Stomach (tissue), 4 donors: Measurements from ENCODE around the gene LRRC4B.

Experiments used
- CTCF ChIP-seq, 7 experiments: fragments of 450-650 bp in 4 of 7; fragments of 200-600 bp in 3 of 7; sonication (generic) in 3 of 7; IDR thresholded peaks; one replicate each; pipeline ENCODE4 v1.5.1; 2016 to 2019; ENCODE audit warnings: antibody characterized with exemption in 7 of 7, control low read depth in 2 of 7, mild to moderate bottlenecking in 1 of 7
- EP300 ChIP-seq: sonication (generic); formaldehyde crosslinking; IDR thresholded peaks from one replicate; pipeline ENCODE4 v1.6.1; 2017; ENCODE audit warnings: antibody characterized with exemption

- TF ChIP-seq EP300, result no peak
- TF ChIP-seq CTCF (IDR thresholded peaks at IDR 0.05), result no peak
These were observed 47.3 kb downstream of the LRRC4B start for GRCh38 chr19:50520822-50521465.
